Measurements from ENCODE around the gene KMT2D. TPM values are rescaled to one million over a fixed set of nuclear protein-coding genes. Genes with fewer than 3 reads are reported as not detected.
A peak's percentile ranks its signal among the peaks of the same experiment; 100 is the strongest.

Gene KMT2D
- total and polyA plus RNA-seq, 2 experiments from 2014 or later: 17.6 to 120 TPM

DNA sequence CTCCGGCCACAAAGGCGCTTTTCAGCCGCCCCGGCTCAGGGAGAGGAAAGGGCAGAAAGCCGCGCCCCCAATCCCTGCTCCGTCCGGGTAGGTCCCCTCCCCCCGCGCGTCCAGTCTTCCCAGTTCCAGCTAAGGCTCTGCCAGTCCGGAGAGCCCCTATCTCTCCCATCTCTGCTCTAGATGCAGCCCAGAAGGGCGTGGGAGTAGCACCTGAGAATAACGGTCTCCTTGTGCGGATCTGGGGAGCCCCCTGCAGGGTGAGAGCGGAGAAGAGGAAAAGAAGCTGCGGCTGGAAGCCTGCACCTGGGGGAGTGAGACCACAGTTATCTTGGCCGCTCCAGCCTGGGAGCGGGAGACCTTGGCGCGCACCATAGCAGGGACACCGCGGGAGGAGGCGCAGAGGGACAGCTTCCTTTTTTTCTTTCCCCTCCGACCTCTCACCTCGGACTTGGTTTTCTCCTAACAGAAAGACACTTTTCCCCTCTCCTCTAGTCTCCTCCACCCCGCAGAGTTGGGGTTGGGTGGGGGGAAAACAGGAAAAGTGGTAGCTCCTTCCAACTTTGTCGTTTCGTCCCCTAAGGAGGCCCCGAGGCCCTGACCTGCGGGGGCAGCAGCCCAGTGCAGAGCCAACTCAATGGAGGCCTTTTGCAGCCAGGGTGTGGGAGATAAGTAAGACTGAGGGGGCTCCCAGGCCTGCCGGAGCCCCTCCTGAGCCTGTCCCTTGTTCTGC lies 31.7 kb upstream of the KMT2D start (continued):
- TF ChIP-seq, protein P1, sequence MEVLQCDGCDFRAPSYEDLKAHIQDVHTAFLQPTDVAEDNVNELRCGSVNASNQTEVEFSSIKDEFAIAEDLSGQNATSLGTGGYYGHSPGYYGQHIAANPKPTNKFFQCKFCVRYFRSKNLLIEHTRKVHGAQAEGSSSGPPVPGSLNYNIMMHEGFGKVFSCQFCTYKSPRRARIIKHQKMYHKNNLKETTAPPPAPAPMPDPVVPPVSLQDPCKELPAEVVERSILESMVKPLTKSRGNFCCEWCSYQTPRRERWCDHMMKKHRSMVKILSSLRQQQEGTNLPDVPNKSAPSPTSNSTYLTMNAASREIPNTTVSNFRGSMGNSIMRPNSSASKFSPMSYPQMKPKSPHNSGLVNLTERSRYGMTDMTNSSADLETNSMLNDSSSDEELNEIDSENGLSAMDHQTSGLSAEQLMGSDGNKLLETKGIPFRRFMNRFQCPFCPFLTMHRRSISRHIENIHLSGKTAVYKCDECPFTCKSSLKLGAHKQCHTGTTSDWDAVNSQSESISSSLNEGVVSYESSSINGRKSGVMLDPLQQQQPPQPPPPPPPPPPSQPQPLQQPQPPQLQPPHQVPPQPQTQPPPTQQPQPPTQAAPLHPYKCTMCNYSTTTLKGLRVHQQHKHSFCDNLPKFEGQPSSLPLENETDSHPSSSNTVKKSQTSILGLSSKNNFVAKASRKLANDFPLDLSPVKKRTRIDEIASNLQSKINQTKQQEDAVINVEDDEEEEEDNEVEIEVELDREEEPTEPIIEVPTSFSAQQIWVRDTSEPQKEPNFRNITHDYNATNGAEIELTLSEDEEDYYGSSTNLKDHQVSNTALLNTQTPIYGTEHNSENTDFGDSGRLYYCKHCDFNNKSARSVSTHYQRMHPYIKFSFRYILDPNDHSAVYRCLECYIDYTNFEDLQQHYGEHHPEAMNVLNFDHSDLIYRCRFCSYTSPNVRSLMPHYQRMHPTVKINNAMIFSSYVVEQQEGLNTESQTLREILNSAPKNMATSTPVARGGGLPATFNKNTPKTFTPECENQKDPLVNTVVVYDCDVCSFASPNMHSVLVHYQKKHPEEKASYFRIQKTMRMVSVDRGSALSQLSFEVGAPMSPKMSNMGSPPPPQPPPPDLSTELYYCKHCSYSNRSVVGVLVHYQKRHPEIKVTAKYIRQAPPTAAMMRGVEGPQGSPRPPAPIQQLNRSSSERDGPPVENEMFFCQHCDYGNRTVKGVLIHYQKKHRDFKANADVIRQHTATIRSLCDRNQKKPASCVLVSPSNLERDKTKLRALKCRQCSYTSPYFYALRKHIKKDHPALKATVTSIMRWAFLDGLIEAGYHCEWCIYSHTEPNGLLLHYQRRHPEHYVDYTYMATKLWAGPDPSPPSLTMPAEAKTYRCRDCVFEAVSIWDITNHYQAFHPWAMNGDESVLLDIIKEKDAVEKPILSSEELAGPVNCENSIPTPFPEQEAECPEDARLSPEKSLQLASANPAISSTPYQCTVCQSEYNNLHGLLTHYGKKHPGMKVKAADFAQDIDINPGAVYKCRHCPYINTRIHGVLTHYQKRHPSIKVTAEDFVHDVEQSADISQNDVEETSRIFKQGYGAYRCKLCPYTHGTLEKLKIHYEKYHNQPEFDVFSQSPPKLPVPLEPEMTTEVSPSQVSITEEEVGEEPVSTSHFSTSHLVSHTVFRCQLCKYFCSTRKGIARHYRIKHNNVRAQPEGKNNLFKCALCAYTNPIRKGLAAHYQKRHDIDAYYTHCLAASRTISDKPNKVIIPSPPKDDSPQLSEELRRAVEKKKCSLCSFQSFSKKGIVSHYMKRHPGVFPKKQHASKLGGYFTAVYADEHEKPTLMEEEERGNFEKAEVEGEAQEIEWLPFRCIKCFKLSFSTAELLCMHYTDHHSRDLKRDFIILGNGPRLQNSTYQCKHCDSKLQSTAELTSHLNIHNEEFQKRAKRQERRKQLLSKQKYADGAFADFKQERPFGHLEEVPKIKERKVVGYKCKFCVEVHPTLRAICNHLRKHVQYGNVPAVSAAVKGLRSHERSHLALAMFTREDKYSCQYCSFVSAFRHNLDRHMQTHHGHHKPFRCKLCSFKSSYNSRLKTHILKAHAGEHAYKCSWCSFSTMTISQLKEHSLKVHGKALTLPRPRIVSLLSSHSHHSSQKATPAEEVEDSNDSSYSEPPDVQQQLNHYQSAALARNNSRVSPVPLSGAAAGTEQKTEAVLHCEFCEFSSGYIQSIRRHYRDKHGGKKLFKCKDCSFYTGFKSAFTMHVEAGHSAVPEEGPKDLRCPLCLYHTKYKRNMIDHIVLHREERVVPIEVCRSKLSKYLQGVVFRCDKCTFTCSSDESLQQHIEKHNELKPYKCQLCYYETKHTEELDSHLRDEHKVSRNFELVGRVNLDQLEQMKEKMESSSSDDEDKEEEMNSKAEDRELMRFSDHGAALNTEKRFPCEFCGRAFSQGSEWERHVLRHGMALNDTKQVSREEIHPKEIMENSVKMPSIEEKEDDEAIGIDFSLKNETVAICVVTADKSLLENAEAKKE (CRISPR knock-in tag; IDR thresholded peaks at IDR 0.05): no peak
- TF ChIP-seq CTCF (conservative IDR thresholded peaks at IDR 0.05; ENCODE audit: low read depth in 2 of 2): peak; percentile 49 to 68
- TF ChIP-seq NANOG (IDR thresholded peaks at IDR 0.05; ENCODE audit: borderline replicate concordance): no peak
- TF ChIP-seq ZNF114 (CRISPR knock-in tag; IDR thresholded peaks at IDR 0.05): no peak
- TF ChIP-seq JUNB (IDR thresholded peaks at IDR 0.05; ENCODE audit: unreplicated experiment): no peak
- no peak for TF ChIP-seq ZNF331 (CRISPR knock-in tag; IDR thresholded peaks at IDR 0.05; ENCODE audit: low read depth)
- no peak for TF ChIP-seq STAT1 (IDR thresholded peaks at IDR 0.05; ENCODE audit: unreplicated experiment)

GRCh38 chr12:49091836-49092085 lies 31.2 kb upstream of the KMT2D start:
- peaks cover 16% of the 10 kb centered on the region; the same call in 1 of the 2 replicates for H3F3A ChIP-seq (replicated peaks; ENCODE audit: low read depth)
- ATAC-seq (no peak), DNase-seq (ENCODE audit: low spot score) (no peak)
- H3K79me2 ChIP-seq (replicated peaks; ENCODE audit: insufficient read depth): no peaks in the 10 kb centered on the region
- Mint-ChIP-seq H3K36me3 (ENCODE audit: low read depth) (no peaks in the 10 kb centered on the region; the same call in 2 of the 3 replicates), H3K4me3 (peak overlapping the region; percentile 68), H3K27me3 (ENCODE audit: insufficient read depth, low read depth, poor library complexity) (peaks cover 87% of the 10 kb centered on the region), H3K27ac (no peak overlapping the region), H3K9me3 (no peaks in the 10 kb centered on the region), H3K4me1 (peaks cover 53% of the 10 kb centered on the region)
- H3K4me3 ChIP-seq: peak overlapping the region; percentile 53
- TF ChIP-seq EZH2 (IDR thresholded peaks at IDR 0.05; ENCODE audit: low read depth, unreplicated experiment): peak; percentile 40
- TF ChIP-seq, protein P1 (CRISPR knock-in tag; IDR thresholded peaks at IDR 0.05): no peak
- H3K4me2 ChIP-seq: peak overlapping the region; percentile 88
- H3K27ac ChIP-seq (ENCODE audit: low read depth): no peak overlapping the region
- peaks cover 51% of the 10 kb centered on the region for H3K4me1 ChIP-seq (ENCODE audit: insufficient read depth)
- peak overlapping the region; percentile 72; the same call in 1 of the 2 replicates for H2AFZ ChIP-seq
- H3K36me3 ChIP-seq (ENCODE audit: insufficient read depth): no peaks in the 10 kb centered on the region
- peaks cover 14% of the 10 kb centered on the region for H4K20me1 ChIP-seq (replicated peaks; ENCODE audit: insufficient read depth)
- peaks cover 97% of the 10 kb centered on the region for H3K27me3 ChIP-seq (ENCODE audit: insufficient read depth)
- no peaks in the 10 kb centered on the region for H3K9me2 ChIP-seq (ENCODE audit: insufficient read depth)

Data from GM23338 (cell line).